ENCODE measurements around the gene TDP2. TPM values are rescaled to one million over a fixed set of nuclear protein-coding genes. Genes with fewer than 3 reads are reported as not detected.

Gene TDP2
- total and polyA plus RNA-seq, 2 donors (not counting 1 experiment from before 2014, with no cell fraction given), result 19.4 to 63.5 TPM

- Histone ChIP-seq H3K27ac (ENCODE audit: low read length in 2 of 2) (peak overlapping the region in 1 of 2 donors; percentile 56), H3K4me3 (ENCODE audit: control extremely low read depth in 1 of 5, extremely low read depth in 1 of 5, insufficient read depth in 1 of 5, low read depth in 2 of 5, low read length in 4 of 5) (no peak overlapping the region), H3K9me3 (ENCODE audit: control extremely low read depth in 1 of 3, control insufficient read depth in 2 of 3, insufficient read depth in 1 of 3, low read length in 2 of 3) (no peaks in the 10 kb centered on the region), H3K27me3 (replicated peaks in 1 of 4; ENCODE audit: control extremely low read depth in 1 of 4, control insufficient read depth in 3 of 4, insufficient read depth in 4 of 4, low read length in 3 of 4) (no peaks in the 10 kb centered on the region), H3K36me3 (replicated peaks in 1 of 2; ENCODE audit: control extremely low read depth in 1 of 2, control insufficient read depth in 1 of 2, extremely low read depth in 1 of 2, insufficient read depth in 2 of 2, low read length in 1 of 2) (peaks cover 0 to 31% of the 10 kb centered on the region in 2 experiments), H3K4me1 (ENCODE audit: control insufficient read depth in 2 of 2, insufficient read depth in 2 of 2, low read length in 2 of 2) (no peaks in the 10 kb centered on the region), H4K20me1 (ENCODE audit: control insufficient read depth, insufficient read depth, low read length, poor library complexity, severe bottlenecking) (peaks cover 3% of the 10 kb centered on the region), H2AFZ (ENCODE audit: insufficient read depth, low read depth, low read length, poor library complexity, severe bottlenecking) (no peak overlapping the region), H3K9ac (ENCODE audit: low read length) (no peak overlapping the region), H3K4me2 (replicated peaks; ENCODE audit: low read depth, low read length, poor library complexity, severe bottlenecking) (no peak overlapping the region), H3K79me2 (ENCODE audit: control insufficient read depth, insufficient read depth, low read length) (no peaks in the 10 kb centered on the region)
- intact Hi-C loops (cut with micrococcal nuclease), result loop anchor here (10.0 kb wide), 1 partner anchor 55 kb away; the partner anchor contains the start of gene KIAA0319
- Mint-ChIP-seq H3K4me1 (peaks cover 25% of the 10 kb centered on the region), H3K9me3 (ENCODE audit: insufficient read depth) (no peaks in the 10 kb centered on the region), H3K4me3 (no peak overlapping the region), H3K27me3 (no peaks in the 10 kb centered on the region), H3K27ac (peak overlapping the region; percentile 53)
- TF ChIP-seq CTCF (IDR thresholded peaks at IDR 0.05) (no peak), EZH2 (IDR thresholded peaks at IDR 0.05; ENCODE audit: borderline replicate concordance, insufficient read depth, low read depth, low read length, poor library complexity, severe bottlenecking) (no peak)
- ChIA-PET CTCF (interaction anchor here (8.8 kb wide), 1 partner anchor 117 kb away, joined by 156 read pairs; no protein-coding TSS in a partner anchor), POLR2A (no interaction called here)
- DNase-seq (no peak), ATAC-seq (ENCODE audit: low read depth) (no peak)
- WGBS (ENCODE audit: insufficient coverage), result no CpG with 5 or more reads among the region's 3 CpGs
Measured at GRCh38 chr6:24699521-24700359, 33.0 kb upstream of the TDP2 start.

DNA sequence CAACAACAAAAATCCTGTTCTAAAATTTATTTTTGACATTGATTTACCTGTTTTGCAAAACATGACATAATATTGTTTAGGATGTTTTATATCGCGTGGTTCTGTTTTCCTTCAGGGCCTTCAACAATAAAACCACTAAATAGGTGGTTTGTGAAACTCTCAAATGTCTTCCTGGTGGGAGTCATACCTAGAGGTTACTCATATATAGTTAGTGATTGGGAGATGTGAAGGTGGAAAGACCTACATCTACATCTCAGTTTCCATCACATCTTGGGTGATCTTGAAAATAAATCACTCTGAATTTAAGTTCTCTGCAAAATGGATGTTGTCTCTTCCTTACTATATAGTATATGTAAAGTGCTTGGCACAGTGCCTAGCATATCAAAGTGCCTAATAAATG, 29.4 kb upstream of the TDP2 start:
- Mint-ChIP-seq H3K27ac (no peak overlapping the region), H3K4me3 (no peak overlapping the region), H3K27me3 (no peaks in the 10 kb centered on the region), H3K4me1 (peaks cover 9% of the 10 kb centered on the region), H3K9me3 (ENCODE audit: insufficient read depth) (no peaks in the 10 kb centered on the region)
- no peak for ATAC-seq (ENCODE audit: low read depth)
- Histone ChIP-seq H3K9ac (ENCODE audit: low read length) (no peak overlapping the region), H3K27ac (ENCODE audit: low read length in 2 of 2) (no peak overlapping the region), H2AFZ (ENCODE audit: insufficient read depth, low read depth, low read length, poor library complexity, severe bottlenecking) (no peak overlapping the region), H3K9me3 (ENCODE audit: control extremely low read depth in 1 of 3, control insufficient read depth in 2 of 3, insufficient read depth in 1 of 3, low read length in 2 of 3) (no peaks in the 10 kb centered on the region), H3K79me2 (ENCODE audit: control insufficient read depth, insufficient read depth, low read length) (no peaks in the 10 kb centered on the region), H3K4me1 (ENCODE audit: control insufficient read depth in 2 of 2, insufficient read depth in 2 of 2, low read length in 2 of 2) (no peaks in the 10 kb centered on the region), H4K20me1 (ENCODE audit: control insufficient read depth, insufficient read depth, low read length, poor library complexity, severe bottlenecking) (no peaks in the 10 kb centered on the region), H3K4me2 (replicated peaks; ENCODE audit: low read depth, low read length, poor library complexity, severe bottlenecking) (no peak overlapping the region), H3K27me3 (replicated peaks in 1 of 4; ENCODE audit: control extremely low read depth in 1 of 4, control insufficient read depth in 3 of 4, insufficient read depth in 4 of 4, low read length in 3 of 4) (no peaks in the 10 kb centered on the region), H3K4me3 (ENCODE audit: control extremely low read depth in 1 of 5, extremely low read depth in 1 of 5, insufficient read depth in 1 of 5, low read depth in 2 of 5, low read length in 4 of 5) (no peak overlapping the region), H3K36me3 (replicated peaks in 1 of 2; ENCODE audit: control extremely low read depth in 1 of 2, control insufficient read depth in 1 of 2, extremely low read depth in 1 of 2, insufficient read depth in 2 of 2, low read length in 1 of 2) (peaks cover 0 to under 1% of the 10 kb centered on the region in 2 experiments)
- no peak for DNase-seq
- intact Hi-C loops (cut with micrococcal nuclease), result loop anchor here (10.0 kb wide), 1 partner anchor 51 kb away; the partner anchor contains the start of gene KIAA0319
- no CpG with 5 or more reads among the region's 2 CpGs for WGBS (ENCODE audit: insufficient coverage)
- ChIA-PET POLR2A (no interaction called here), CTCF (interaction anchor here (1.0 to 8.8 kb wide), 5 partner anchors 12 to 202 kb away, joined by 4 to 156 read pairs (median 5); partner anchors contain the start of gene ALDH5A1)
- no peak for TF ChIP-seq EZH2 (IDR thresholded peaks at IDR 0.05; ENCODE audit: borderline replicate concordance, insufficient read depth, low read depth, low read length, poor library complexity, severe bottlenecking)
- TF ChIP-seq CTCF (IDR thresholded peaks at IDR 0.05), result peak; percentile 1

All from B cell (primary cell).